GM18507 (cell line): ENCODE data around the gene TP53I13.
"Not testable (repeated sequence)": the region's sequence is repeated elsewhere in the genome, so short reads cannot be mapped to it uniquely, and the experiment has no call there.

Source experiments
- DNase-seq: peaks from one replicate; pipeline ENCODE4 v3.0.0; 2011; ENCODE audit warnings: low read depth; ENCODE audit not compliant: insufficient read length; ENCODE audit errors: extremely low spot score
- FAIRE-seq: peaks from 2 replicates; lab custom pipeline; 2011; peaks lifted over from hg19 to GRCh38; lab: Jason Lieb, UNC

The TP53I13 gene, protein sequence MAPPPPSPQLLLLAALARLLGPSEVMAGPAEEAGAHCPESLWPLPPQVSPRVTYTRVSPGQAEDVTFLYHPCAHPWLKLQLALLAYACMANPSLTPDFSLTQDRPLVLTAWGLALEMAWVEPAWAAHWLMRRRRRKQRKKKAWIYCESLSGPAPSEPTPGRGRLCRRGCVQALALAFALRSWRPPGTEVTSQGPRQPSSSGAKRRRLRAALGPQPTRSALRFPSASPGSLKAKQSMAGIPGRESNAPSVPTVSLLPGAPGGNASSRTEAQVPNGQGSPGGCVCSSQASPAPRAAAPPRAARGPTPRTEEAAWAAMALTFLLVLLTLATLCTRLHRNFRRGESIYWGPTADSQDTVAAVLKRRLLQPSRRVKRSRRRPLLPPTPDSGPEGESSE

DNA sequence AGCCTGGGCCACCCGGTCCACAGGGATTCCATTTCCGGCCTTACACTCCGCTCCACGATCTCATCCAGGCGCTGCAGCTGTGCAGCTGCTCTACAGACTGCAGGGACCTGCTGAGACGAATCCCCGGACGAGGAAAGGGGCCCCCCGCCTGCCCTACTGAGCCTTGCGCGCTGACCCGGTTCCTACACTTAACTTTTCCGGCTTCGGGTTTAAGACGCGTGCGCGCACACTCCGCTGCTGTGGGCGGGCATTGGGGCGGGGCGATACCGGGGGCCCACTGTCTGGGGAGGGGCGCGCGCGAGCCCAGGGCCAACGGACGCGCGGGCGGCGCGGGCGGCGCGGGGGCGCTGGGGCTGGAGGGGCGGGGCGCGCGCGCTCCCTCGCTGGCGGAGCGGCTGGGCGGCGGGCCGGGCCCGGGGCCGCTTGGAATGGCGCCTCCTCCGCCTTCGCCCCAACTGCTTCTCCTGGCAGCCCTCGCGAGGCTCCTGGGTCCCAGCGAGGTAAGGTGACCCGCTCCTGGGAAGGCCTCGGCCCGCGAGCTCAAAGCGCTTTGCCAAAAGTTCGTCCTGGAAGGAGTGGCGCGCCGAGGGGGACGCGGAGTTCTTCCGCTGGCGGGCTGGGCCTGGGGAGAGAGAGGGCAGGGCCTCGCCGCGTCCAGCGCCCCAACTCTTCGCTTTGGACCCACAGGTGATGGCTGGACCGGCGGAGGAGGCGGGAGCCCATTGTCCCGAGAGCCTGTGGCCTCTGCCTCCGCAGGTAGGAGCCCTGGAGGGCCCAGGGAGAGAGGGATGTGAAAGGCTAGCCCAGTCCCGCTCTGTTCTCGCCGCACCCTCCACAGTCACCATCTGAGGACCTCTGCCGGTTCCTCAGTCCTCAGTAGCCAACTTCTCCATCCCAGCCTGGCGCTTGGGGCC, at the start of gene TP53I13:
Gene TP53I13 (plus strand): TSS at position 371 of the 914 bp plus-strand sequence. CDS start 58 bp downstream, at position 429.
- peak; percentile 84 for FAIRE-seq

DNA sequence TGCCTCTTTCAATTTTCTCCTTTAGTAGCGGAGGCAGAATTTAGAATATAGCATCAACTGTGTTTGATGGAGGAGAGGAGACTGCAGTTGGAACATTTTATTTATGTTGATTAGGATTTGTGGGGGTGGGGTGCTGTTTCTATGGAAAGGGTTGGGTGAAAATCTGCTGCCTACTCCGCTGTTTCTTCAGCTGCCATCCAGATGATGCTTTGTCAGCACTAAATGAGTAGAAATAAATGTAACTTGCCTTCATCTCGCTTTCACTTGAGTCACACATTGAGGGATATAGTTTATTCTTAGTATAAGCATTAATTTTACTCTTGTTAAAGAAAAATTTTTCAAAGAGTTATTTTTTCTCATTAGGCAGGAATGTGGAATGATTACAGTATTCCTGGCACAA, 43.8 kb upstream of the TP53I13 start:
- no peak for FAIRE-seq
- no peak for DNase-seq

More for the DNA sequence above, at the start of gene TP53I13:
- DNase-seq: no peak

DNA sequence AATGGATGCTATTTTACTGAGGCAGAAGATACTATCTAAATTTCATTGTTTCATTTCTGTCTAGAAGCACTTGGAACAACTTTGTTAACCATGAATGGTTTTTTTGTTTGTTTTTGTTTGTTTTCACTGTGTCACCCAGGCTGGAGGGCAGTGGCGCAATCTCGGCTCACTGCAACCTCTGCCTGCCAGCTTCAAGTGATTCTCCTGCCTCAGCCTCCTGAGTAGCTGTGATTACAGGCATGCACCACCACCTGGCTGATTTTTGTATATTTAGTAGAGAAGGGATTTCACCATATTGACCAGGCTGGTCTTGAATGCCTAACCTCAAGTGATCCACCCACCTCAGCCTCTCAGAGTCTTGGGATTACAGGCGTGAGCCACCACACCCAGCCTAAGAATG, 42.2 kb upstream of the TP53I13 start:
- FAIRE-seq (no peak), DNase-seq (no peak)

DNA sequence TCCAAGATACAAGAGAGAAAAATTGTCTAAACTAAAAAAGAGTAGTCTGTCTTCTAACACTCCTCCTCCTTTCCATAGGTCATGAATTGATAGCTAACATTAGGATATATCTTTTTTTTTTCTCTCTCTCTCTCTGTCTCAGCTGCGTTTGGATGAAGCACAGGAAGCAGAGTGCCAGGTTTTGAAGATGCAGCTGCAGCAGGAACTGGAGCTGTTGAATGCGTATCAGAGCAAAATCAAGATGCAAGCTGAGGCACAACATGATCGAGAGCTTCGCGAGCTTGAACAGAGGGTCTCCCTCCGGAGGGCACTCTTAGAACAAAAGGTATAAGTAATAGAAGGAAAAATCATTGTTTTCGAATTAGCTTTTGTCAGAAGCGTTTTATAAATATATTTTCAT, 34.5 kb upstream of the TP53I13 start:
- no peak for FAIRE-seq
- no peak for DNase-seq

DNA sequence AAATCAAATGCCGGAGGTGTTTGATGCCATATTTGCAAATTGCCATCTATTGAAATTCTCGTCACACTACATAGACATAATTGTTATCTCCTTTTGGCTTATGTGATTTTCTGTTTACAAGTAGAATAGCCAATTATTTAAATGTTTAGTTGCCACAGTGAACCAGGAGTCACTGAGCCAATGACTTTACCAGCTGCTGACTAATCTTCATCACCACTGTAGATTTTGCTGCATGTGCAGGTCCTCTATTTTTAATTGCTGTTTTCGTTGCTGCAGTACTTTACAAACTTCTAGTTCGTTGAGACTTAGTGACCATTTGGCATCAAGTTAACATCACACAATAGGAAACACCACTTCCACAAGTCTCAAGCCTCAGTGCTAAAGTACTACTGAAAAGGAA, 24.4 kb upstream of the TP53I13 start:
- DNase-seq: no peak
- no peak for FAIRE-seq

DNA sequence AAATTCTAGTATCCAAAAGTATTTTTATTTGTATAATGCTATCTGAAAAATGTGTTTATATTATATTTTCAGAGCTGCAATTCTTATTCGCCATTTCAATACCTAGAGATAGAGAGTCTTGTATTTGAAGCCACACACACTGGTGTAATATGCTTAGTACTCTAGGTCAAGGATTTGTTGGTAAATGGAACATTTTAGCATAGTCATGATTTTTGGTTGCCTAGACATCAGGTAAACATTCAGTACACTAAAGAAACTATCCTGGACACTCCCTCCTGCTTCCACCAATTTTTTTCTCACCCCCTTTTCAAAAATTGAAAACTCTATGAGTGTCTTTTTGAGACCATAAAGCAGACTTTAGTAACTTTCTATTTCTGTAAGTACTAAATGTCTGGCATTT, 22.4 kb upstream of the TP53I13 start:
- DNase-seq (no peak), FAIRE-seq (no peak)

DNA sequence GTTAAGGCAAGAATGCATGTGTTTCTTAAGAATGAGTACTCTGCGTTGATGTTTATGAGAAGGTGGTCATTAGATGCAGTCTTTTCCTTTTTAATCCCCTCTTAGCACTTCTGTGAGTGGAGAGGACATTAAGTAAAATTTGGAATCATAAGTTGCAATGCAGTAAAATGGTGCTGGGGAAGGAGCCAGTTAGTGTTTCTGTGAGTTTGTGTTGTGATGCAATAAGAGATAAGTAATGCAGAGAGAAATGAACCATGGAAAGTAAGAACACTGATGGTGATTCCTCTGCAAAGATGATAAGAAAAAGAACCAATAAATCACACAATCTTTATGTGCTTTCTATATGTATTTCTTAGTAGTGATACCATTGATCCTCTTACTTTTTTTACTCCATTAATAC, 21.7 kb upstream of the TP53I13 start:
- FAIRE-seq (no peak), DNase-seq (no peak)

DNA sequence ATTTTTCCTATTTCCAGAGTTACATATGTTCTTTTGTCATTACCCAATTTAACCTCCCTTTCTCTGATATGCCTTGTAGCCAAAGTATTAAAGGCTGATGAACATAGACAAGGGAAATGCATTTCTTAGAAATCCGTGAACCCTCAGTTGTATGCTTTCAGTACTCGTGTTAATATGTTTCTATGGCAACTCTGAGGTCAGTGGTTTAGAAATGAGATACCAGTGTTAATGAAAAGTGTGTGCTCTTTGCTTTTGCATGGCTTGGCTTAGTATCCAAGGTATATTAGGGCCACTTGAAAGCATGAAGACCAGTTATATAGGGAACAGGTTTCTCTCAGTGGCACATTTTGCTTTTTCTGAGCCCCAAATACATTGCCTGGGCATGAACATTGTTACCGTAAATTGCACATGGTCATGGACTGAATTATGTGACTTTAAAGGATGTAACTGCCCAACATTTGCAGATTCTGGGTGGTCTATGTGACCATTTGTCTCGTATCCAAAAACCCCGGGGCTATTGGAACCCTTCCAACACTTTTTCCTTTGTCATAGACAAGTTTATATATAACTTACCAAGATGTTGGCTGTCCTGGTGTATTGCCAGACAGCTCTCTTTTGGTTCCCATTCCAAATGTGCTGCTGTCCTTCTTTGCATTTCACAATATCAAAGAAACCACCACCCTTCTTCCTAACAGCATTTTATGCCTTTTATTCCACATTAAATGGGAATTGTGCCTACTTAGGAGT, 19.2 kb upstream of the TP53I13 start:
- no peak for DNase-seq
- FAIRE-seq: peak; percentile 80

DNA sequence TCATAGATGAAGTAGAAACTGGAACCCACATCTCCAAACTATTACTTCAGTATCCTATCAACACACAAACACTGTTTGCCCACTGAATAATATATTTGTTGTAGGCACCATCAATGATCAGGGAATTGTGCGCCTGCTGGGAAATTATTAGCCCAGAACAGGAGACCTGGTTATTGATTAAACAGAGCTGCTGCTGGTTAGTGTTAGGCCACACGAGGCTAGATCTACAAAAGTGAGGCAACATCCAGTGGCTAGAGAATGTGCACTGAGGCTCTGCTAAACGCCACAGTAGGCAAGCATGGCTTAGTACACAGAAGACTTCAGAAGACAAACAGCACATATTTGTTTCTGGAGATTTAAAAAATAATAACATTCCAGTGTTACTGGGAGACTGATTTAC, 12.7 kb upstream of the TP53I13 start:
- FAIRE-seq (no peak), DNase-seq (no peak)

DNA sequence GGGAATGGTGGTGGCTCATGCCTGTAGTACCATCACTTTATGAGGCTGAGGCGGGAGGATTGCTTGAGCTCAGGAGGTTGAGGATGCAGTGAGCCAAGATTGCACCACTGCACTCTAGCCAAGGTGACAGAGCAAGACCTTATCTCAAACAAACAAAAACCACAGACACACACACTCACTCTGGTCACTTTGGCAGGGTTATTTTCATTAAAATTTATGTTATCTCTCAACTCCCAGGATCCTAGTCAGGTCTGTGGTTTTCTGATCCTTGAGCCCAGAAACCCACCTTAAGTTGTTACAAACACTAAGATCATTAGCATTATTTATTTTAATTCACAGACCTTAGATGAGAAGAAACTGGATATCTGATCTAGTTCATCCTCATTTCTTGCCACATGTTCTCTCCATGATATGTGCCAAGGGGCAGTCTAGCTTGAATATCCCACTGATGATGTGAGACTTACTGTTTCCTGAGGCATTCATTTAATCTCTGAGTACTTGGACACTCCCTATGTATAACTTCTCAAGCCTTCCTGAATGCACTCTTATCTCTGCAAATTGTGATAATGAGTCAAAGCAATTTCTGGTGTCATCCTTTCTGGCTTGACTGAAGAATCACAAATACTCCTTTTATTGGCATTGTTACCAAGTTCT, 11.3 kb upstream of the TP53I13 start:
- FAIRE-seq (no peak), DNase-seq (no peak)

DNA sequence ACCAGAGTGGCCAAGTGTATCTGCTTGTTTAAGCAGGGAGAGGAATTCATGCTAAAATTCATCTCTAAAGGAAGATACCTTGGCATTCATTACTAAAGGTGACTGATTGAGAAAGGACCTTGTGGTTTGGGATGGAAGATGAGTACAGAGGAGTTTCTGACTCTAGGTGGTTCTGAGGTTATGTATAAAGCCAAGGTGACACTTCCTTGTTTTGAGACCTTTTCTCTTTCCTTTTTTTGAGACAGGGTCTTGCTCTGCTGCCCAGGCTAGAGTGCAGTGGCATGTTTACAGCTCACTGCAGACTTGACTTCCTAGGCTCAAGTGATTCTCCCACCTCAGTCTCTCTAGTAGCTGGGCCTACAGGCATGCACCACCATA, 10.8 kb upstream of the TP53I13 start:
- peak; percentile 74 for FAIRE-seq
- DNase-seq: no peak

DNA sequence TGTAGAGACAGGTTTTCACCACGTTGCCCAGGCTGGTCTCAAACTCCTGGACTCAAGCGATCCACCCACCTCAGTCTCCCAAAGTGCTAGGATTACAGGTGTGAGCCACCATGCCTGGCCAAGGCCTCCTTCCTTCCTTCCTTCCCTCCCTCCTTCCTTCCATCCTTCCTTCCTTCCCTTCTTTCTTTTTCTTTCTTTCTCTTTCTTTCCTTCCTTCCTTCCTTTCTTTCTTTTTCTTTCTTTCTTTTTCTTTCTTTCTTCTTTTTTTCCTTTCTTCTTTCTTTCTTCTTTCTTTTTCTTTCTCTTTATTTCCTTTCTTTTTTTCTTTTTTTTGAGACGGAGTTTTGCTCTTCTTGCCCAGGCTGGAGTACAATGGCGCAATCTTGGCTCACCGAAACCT, 10.4 kb upstream of the TP53I13 start:
- not testable (repeated sequence) for FAIRE-seq, DNase-seq

DNA sequence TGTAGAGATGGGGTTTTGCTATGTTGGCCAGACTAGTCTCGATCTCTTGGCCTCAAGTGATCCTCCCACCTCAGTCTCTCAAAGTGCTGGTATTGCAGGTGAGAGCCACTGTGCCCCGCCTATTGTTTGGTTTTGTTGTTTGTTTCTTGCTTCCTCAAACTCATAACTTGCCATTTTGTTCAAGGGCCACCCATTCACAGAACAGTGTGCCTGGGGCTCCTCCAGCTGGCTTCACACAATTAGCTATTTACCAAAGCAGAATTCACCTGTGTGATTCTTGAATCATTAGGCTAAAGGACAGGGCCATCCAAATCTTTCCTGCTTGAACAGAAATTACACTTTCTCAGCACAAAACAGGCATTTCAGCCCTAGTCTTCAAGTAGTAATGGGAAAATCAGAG, 8.9 kb upstream of the TP53I13 start:
- DNase-seq (no peak), FAIRE-seq (peak; percentile 21)

DNA sequence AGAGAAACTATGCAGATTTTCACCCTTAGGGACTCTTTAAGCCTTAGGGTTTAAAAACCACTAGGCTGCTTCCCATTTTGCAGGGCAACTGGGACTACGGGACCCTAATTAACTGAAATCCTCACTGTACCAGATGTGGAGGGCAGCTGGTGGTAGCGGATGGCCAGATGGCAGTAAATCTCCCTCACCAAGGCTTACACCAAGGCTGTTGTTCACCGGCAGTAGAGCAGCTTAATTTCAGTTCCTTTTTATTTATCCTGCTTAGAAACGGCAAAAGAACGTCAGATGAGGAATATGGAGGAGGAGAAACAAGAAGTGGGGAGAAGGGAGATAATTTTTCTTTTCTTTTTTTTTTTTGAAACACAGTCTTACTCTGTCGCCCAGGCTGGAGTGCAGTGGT, 8.2 kb upstream of the TP53I13 start:
- FAIRE-seq (peak; percentile 82), DNase-seq (no peak)

DNA sequence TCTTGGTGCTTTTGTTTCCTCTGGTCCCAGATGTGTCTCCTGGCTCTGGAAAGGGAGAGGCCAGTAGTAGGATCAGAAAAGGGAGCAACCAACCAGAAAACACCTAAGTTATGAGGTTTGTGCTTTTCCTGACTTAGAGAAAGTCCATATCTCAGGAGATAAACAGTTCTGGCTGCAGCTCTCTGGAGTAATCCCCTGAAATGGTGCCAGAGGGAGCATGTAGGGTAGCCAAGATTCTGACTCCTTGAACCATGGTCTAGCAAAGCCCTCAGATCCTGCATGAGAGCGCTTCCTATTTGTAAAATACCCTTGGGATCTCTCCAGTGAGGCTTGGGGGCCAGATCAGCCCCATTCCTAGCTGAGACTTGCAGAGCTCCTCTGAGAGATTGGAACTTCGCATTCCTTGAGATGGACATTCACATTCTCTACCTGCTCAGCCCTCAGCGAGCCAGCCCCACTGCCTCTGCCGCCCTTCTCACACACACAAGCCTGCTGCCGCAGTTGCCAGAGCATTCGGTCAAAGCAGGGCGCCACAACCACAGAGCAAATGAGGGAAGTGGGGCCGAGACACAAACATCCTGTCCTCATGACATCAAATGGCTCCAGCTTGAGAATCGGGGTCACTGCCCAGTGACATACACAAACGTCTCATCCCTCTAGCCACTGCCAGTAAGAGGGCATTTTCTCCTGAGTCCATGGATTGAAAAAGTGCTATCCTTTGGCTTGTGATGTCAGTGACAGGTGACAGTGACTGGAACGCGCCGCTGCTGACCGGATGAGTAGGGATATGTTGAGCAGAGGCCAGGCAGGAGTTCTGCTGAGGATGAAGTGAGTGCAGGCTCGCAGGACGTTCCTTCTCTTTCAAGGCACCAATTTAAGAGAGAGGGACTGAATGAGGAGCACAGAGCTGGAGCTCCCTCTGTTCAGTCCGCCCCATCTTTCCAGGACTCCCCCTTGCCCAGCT, 6.7 kb upstream of the TP53I13 start:
- no peak for FAIRE-seq

DNA sequence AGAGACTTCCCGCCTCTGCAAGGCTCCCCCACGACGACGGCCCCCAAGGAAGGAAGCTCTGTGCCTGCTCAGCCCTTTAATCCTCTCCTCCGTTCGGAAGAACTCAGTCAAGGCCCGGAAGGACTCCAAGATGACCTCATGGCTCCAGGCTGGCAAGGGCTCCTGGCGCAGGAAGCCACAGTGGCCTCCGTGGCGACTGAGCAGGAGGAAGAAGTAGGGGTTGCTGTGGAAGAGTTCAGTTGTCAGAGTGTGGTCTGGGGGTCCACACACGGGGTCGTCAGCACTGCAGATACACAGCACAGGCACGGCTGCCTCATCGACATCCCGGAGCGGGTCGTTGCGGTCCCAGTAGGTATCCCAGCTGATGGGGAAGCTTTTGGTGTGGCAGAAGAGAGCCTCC, 5.9 kb upstream of the TP53I13 start:
- FAIRE-seq (no peak), DNase-seq (no peak)

More for the DNA sequence above, 6.7 kb upstream of the TP53I13 start:
- DNase-seq: no peak

DNA sequence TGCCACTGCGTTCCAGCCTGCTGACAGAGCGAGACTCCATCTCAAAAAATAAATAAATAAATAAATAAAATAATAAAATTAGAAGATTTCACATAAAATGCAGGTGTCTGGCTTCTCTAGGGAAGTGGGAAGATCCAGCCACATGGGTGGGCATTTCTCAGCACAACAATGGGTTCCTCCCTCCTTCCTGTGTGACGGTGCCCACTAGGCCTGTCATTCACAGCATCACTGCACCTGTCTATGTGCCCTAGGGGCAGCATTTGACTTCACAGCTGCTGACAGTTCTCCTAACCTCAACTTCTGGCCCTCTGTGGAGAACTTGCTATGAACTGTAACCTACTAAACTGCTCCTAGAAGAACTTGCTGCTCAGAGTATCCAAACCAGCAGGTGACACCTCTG, 4.7 kb upstream of the TP53I13 start:
- no peak for FAIRE-seq
- DNase-seq: no peak
